Activated CD8-positive, alpha-beta memory T cell treated with anti-CD3 and anti-CD28 coated beads for 36 hours (primary cell): Measurements from ENCODE around the gene PAIP1. TPM values are rescaled to one million over a fixed set of nuclear protein-coding genes. Genes with fewer than 3 reads are reported as not detected.

Experiments used
- CTCF ChIA-PET: fragments of 350-600 bp; sonication (Branson Sonifier 250); formaldehyde crosslinking; loops from one replicate; lab custom pipeline; 2021; ENCODE audit warnings: antibody characterized with exemption; lab: Charles Lee
- POLR2A ChIA-PET: fragments of 350-600 bp; sonication (Branson Sonifier 250); formaldehyde crosslinking; loops from one replicate; lab custom pipeline; 2021; ENCODE audit warnings: antibody characterized with exemption; lab: Charles Lee
- total RNA-seq, 2 experiments: library from RNA; stranded (reverse); gene quantifications; one replicate each; pipeline ENCODE4 v1.2.3, GENCODE V29; 2021

Gene PAIP1
- total RNA-seq, 2 experiments from 2014 or later = 51.2 to 56.2 TPM

GRCh38 chr5:43484106-43484849, 72.6 kb downstream of the PAIP1 start:
- CTCF ChIA-PET = interaction anchor here (0.6 to 2.2 kb wide), 16 partner anchors 31 to 575 kb away, joined by 3 to 10 read pairs (median 4); partner anchors contain the start of genes C5orf34, HMGCS1, NNT and ZNF131
- POLR2A ChIA-PET = interaction anchor here (0.6 to 3.1 kb wide), 19 partner anchors 30 to 492 kb away, joined by 3 to 36 read pairs (median 7); partner anchors contain the start of genes C5orf34, HMGCS1, NNT and ZNF131

DNA sequence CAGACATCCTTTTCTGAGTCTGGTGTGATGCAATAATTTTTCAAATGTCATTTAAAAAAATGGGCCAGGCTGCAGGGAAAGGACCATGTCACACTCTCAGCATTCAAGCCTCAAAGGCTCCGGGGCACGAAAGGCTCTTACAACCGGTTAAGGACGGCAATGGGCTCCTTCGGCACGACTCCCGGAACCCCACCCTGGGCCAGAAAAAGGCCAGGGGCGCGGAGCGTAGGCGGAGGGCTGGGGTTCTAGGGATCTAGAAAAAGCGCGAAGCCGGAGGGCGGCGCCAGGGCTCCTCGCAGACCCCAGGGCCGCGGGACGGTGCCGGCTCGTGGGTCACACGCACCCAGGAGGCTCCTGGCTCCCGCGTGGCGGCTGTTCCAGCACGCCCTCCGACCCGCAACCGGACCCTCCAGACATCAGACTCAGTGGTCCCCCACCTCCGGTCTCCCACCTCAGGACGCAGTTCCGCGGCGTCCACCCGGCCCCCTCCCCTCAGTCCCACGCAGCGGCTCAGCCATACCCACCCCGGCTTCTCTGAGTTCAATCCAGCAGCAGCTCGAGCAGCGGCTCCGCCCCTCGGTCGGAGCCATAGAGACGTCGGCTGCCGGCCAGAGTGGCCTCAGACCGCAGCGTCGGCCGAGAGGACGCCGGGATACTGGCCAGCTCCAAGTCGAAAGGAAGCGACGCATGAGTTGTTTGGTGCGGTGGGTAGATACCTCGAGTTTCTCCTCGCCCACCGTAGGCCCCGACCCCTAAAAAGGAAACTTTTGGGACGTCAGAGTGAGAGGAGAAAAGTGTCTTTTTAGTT, 73.4 kb downstream of the PAIP1 start, which contains the start of gene TMEM267:
TSS of gene TMEM267 (minus strand) at position 568 of the 808 bp plus-strand sequence. CDS start 29,896 bp downstream, outside the sequence.
- ChIA-PET CTCF (interaction anchor here (0.6 to 2.2 kb wide), 12 partner anchors 55 to 441 kb away, joined by 3 to 10 read pairs (median 4); partner anchors contain the start of genes HMGCS1, NNT and ZNF131), POLR2A (interaction anchor here (0.6 to 3.1 kb wide), 17 partner anchors 31 to 491 kb away, joined by 3 to 36 read pairs (median 7); partner anchors contain the start of genes C5orf34, HMGCS1, NNT and ZNF131)

- ChIA-PET POLR2A (interaction anchor here (0.8 to 3.1 kb wide), 2 partner anchors 32 to 120 kb away, joined by 3 to 35 read pairs; partner anchors contain the start of genes C5orf34 and NNT), CTCF (no interaction called here)
Observed at GRCh38 chr5:43482490-43483297, 74.2 kb downstream of the PAIP1 start.

Other genes starting within 250 kb of the PAIP1 start
- gene HMGCS1, start 243.7 kb downstream of the PAIP1 start, total RNA-seq = 10 to 100 TPM; 91.4 to 93.3 TPM
- 10 to 100 TPM; 10.7 to 12.1 TPM for gene CCL28, start 144.7 kb downstream of the PAIP1 start, total RNA-seq
- gene TMEM267, start 73.2 kb downstream of the PAIP1 start, total RNA-seq = 10 to 100 TPM; 21.3 to 23.2 TPM
- 1 to 10 TPM; 7.9 to 9.5 TPM for gene C5orf34, start 41.9 kb downstream of the PAIP1 start, total RNA-seq
- gene NNT, start 46.1 kb upstream of the PAIP1 start, total RNA-seq = 10 to 100 TPM; 79.3 to 79.4 TPM